Subcutaneous adipose tissue (tissue), 4 donors: ENCODE results near the gene B3GNT3. TPM values are rescaled to one million over a fixed set of nuclear protein-coding genes. Genes with fewer than 3 reads are reported as not detected.

Source experiments
- total RNA-seq, 4 donors: library from RNA; depleted of rRNA; stranded (reverse); fragments of >200 nt; gene quantifications; one replicate each; pipeline ENCODE4 v1.1.0, GENCODE V29; 2016
- TF ChIP-seq, protein P1 (sequence below): fragments of 450-650 bp; IDR thresholded peaks from one replicate; pipeline ENCODE4 v1.5.1; 2016; ENCODE audit warnings: low read depth, mild to moderate bottlenecking, control low read depth, antibody characterized with exemption, moderate library complexity

B3GNT3 gene
- total RNA-seq, 4 donors from 2014 or later, result 1.1 TPM; not detected in 3

- TF ChIP-seq, protein P1, sequence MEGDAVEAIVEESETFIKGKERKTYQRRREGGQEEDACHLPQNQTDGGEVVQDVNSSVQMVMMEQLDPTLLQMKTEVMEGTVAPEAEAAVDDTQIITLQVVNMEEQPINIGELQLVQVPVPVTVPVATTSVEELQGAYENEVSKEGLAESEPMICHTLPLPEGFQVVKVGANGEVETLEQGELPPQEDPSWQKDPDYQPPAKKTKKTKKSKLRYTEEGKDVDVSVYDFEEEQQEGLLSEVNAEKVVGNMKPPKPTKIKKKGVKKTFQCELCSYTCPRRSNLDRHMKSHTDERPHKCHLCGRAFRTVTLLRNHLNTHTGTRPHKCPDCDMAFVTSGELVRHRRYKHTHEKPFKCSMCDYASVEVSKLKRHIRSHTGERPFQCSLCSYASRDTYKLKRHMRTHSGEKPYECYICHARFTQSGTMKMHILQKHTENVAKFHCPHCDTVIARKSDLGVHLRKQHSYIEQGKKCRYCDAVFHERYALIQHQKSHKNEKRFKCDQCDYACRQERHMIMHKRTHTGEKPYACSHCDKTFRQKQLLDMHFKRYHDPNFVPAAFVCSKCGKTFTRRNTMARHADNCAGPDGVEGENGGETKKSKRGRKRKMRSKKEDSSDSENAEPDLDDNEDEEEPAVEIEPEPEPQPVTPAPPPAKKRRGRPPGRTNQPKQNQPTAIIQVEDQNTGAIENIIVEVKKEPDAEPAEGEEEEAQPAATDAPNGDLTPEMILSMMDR, result no peak
Measured at GRCh38 chr19:17761148-17761547, 33.8 kb upstream of the B3GNT3 start.

- TF ChIP-seq, protein P1, result no peak
Measured at GRCh38 chr19:17762505-17763229, 32.3 kb upstream of the B3GNT3 start.

DNA sequence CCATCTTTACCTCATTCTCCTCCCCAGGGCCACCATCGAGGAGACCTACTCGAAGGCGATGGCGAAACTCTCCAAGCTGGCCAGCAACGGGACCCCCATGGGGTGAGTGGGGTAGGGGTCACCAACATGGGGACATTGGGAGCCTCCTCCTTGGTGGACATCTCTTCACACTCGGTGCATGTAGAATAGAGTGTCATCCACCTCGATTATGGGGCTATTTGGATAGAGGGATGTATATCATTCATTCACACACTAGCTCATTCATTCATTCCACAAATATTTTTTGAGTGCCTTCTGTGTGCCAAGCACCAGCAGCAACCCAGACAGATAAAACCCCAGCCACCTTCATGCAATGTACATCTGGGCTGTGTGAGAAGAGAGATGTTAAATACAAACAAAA, 30.6 kb upstream of the B3GNT3 start:
- TF ChIP-seq, protein P1, result no peak

DNA sequence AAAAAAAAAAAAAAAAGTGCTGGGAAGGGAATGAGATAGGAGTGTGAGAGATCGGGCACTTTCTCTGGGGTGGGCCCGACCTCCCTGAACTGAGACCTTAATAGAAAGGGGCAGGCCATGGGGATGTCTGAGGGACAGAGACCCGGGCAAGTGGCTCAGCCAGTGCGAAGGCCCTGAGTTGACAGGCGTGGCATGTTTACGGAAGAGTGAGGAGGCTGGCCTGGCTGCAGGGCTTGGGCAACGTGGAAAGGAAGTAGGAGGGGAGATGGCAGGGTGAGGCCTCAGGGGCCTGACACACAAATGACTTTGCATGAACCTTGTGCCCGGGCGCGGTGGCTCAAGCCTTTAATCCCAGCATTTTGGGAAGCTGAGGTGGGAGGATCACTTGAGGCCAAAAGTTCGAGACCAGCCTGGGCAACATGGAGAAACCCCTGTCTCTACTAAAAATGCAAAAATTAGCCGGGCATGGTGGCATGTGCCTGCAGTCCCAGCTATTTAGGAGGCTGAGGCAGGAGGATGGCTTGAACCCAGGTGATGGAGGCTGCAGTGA, 29.8 kb upstream of the B3GNT3 start:
- TF ChIP-seq, protein P1, result no peak

DNA sequence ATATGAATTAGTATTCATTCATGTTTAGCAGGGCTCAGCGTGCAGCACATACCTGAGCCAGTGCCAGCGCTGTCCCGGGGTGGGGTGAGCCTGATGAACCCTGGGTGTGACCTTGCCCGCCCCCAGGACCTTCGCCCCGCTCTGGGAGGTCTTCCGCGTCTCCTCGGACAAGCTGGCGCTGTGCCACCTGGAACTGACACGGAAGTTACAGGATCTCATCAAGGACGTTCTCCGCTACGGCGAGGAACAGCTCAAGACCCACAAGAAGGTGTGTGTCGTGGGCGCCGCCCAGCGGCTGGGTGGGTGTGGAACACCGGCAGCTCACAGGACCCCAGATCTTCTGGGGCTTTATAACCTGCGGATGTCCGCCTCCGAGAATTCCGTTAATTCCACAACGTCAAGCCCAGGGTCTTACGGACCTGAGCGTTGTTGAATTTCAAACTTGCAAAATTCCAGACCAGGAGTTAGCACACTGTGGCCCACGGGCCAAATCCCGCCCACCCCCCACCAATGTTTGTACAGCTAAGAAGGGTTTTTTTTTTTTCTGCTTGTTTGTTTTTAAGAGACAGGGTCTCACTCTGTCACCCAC, 28.3 kb upstream of the B3GNT3 start:
- TF ChIP-seq, protein P1, result no peak

- TF ChIP-seq, protein P1, result no peak
Measured at GRCh38 chr19:17767559-17767958, 27.4 kb upstream of the B3GNT3 start.

- TF ChIP-seq, protein P1, result no peak
Measured at GRCh38 chr19:17770613-17771012, 24.3 kb upstream of the B3GNT3 start.
